Measurements from ENCODE around the gene STIP1.
"Not testable (repeated sequence)": the region's sequence is repeated elsewhere in the genome, so short reads cannot be mapped to it uniquely, and the experiment has no call there.

Gene STIP1

DNA sequence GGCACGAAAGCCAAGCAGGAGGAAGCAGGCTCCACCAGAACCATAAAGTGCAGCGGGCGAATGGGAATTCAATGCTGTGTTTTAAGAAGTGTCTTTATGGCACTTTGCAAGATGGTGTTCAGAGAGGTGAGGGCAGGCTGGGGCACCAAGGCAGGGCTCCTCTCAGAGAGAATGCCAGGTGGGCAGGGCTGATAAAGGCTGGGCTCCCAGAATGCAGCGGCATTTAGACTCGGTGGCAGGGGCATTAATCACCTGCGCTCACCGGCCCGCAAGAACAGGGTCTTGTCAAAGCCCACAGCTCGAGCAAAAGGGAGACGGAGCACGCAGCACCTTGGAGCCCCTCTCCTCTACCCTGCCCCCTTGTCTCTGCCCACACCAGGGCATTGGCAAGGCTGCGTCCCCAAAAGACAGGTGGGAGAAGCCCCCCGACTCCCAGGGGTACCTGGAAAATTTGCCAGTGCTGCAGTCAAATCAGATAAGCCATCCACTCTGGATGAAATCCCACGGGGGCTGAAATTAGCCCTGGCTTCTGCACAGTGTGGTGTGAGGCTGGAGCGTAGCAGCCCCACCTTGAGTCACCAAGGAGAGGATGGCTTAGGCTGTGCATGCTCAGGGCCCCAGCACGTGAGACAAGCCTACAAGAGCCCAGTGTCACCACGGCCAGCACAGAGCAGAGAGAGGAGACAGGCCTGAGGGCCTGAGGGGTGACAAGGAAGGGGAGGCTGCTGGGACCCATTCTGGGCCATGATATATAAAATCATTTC is 28.2 kb upstream of the STIP1 start:
- DNase-seq (ENCODE audit: insufficient read length, low spot score): no peak
- FAIRE-seq: no peak

DNA sequence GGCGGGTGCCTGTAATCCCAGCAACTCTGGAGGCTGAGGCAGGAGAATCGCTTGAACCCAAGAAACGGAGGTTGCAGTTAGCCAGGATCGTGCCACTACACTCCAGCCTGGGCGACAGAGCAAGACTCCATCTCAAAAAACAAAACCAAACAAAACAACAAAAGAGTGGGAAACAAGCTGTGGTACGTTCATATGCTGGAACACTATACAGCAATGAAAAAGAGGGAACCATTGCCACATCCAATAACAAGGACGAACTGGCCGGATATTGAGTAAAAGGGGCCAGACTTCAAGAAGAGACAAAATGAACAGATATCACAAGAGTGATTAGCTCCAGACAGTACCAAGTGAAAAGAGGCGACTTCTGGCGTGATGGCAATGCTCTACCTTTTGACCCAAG is 24.9 kb upstream of the STIP1 start:
- FAIRE-seq: no peak
- DNase-seq (ENCODE audit: insufficient read length, low spot score): no peak

DNA sequence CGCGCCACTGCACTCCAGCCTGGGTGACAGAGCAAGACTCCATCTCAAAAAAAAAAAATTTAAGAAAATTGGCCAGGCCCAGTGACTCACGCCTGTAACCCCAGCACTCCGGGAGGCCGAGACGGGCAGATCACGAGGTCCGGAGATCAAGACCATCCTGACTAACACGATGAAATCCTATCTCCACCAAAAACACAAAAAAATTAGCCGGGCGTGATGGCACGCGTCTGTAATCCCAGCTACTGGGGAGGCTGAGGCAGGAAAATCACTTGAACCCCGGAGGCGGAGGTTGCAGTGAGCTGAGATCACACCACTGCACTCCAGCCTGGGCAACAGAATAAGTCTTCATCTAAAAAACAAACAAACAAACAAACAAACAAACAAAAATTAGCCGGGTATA is 23.2 kb upstream of the STIP1 start:
- not testable (repeated sequence) for FAIRE-seq; DNase-seq (ENCODE audit: insufficient read length, low spot score)

DNA sequence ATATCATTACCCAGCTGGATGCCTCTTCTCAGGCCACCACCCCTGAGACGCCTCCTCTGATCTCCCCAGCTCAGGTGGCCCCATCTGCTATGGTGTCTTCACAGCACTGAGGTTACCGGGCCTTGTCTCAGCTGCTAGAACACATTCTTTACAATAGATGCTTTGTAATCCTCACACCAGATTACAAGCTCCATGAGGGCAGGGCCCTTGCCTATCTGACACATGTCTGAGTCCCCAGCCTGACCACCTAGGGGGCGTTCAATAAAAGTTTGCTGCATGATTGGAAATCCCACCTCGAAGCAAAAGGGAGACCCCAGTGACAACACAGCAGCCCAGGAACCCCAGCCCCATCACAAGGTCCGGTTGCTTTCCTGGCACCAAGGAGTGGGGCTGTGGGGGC is 22.0 kb upstream of the STIP1 start:
- DNase-seq (ENCODE audit: insufficient read length, low spot score) (no peak), FAIRE-seq (no peak)

DNA sequence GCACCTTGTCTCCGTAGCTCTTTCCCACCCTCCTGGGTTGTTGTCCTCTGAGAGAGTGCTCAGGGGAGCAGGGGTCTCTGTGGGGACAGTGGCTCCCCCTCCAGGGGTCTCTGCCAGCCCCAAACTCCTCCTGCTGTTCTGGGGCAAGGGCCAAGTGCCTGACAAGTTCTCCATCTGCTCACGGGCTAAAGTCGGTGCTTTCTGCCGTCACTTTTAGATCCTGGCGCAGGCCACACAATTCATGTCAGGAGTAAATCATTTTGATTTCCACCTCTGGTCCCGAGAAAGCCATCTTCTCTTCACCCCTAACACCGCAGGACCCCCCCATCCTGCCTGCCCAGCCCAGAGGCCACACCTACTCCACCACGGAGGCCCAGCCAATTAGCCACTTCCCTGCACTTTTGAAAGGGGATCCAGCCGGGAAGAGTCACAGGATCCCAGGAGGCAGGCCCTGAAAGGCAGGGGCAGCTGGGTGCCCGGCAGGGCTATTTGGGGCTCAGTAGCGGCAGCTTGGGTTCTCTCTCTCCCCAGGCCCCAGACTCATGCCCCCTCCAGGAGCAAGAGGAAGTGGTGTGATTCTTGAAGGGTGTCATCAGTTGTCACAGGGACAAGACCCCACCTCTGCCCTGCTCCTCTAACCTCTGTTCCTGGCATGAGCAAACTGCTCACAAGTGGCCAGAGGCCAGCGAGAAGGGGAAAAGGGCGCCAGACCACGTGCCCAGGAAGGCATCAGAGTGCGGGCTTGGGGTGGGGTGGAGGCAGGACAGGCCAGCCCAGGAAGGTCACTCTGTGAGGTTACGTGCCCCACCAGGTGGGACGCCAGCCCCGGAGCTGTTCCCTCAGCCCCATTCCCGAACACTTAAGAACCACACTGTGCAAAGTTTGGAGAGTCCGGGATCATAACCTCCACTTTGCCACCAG is 21.3 kb upstream of the STIP1 start:
- FAIRE-seq (no peak), DNase-seq (ENCODE audit: insufficient read length, low spot score) (no peak)

DNA sequence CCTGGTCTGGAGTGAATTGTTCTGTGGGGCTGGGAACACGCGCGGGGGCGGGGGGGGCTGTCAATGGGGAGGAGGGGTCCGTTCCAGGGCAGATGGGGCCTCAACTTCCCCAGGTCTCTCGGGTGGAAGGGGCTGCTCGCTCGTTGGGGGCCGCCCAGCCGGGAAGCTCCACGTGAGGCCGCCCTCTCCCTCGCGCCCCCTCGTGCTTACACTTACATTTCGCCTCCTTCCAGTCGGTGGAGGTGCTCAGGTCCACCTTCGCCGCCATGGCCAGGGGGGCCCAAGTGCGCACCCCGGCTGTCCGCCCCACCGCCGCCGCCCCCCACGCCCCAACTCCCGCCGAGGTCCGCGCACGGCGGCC is 20.5 kb upstream of the STIP1 start:
- no peak for DNase-seq (ENCODE audit: insufficient read length, low spot score)
- no peak for FAIRE-seq

DNA sequence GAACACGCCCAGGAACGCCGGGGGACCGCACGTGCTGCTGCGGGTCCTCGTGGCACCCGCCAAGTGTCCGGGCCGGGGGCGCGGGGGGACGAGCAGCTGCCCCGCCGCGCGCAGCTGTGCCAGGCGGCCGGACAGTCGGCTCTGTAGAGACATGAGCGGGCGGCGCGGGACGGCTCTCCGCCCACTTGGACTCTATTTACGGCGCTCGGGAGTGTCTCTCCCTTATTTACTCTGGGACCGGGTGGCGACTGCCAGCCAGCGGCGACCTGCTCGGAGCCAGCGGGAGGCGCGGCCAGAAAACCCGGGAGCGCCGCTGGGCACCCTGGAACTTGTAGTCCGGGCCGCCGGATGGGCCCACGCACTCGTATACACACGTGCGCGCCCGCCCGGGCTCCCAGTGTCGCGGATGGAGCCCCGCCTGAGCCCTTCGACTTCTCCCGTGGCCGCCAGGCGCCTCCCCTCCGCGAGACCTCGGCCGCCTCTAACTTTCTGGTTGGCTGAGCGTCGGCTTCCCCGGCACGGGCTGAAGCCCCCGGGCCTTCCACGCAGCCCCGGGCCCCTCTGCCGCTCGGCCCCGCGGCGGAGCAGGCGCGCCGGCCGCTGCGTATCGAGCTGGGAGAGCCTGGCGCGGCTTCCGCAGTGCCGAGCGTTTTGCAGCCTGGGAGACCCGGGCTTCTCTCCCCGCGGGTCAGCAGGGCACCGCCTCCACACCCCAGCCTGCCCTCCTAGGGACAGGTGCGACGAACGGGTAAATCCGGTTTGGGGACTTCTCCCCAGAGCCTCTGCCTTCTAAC is 19.9 kb upstream of the STIP1 start, which contains the start of gene MACROD1:
MACROD1 (minus strand) TSS at position 272 of the 794 bp plus-strand sequence; CDS start at position 153, 119 bp downstream.
- DNase-seq (ENCODE audit: insufficient read length, low spot score): peak; percentile 78
- no peak for FAIRE-seq

DNA sequence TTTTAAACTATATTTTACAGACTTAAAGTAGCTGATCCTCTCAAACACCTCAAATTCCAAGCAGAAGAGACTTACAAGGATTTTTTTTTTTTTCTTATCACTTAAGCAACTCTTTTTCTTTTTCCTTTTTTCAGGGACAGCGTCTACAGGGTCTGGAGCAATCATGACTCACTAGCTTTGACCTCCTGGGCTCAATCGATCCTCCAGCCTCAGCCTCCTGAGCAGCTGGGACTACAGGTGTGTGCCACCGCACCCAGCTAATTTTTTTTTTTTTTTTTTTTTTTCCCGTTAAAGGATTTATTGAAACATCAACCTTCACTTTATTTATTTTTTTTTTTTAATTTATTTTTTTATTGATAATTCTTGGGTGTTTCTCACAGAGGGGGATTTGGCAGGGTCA is 15.6 kb upstream of the STIP1 start:
- no peak for DNase-seq (ENCODE audit: insufficient read length, low spot score)
- no peak for FAIRE-seq

DNA sequence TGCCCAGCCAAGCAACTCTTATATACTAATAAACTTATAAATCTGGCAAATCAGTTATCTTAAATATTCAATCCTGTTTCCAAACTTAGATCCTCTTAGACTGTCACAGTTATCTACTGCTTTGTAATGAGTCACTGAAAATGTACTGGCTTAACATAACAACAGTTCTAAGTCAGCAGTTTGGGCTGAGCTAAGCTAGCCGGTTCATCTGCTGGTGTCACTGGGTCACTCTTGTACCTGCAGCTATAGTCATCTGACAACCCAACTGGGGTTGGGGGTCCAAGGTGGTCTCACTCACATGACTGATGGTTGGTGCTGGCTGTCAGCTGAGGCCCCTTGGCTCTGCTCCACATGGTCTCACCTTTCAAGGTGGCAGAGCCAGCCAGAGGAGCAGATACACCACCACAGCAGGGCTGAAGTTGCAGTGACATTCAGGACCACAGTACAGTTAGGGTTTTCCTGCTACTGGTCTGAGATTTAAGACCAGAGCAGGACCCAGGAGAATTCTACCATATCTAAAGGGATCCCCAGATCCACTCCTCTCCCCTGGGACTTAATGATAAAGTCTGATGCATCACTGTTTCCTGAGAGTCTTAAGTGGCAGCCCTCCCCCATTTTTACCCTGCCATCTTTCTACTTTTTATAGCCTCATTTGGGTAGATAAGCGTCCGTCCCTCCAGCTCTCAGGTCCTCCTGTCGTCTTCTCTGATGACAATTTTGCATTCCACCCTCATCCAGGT is 12.2 kb upstream of the STIP1 start:
- no peak for FAIRE-seq
- no peak for DNase-seq (ENCODE audit: insufficient read length, low spot score)

GRCh38 chr11:64176751-64177150 is 9.2 kb upstream of the STIP1 start:
- no peak for FAIRE-seq
- no peak for DNase-seq (ENCODE audit: insufficient read length, low spot score)

GRCh38 chr11:64178203-64178602 is 7.8 kb upstream of the STIP1 start:
- FAIRE-seq (no peak), DNase-seq (ENCODE audit: insufficient read length, low spot score) (no peak)

- DNase-seq (ENCODE audit: insufficient read length, low spot score) (no peak), FAIRE-seq (no peak)
Measured at GRCh38 chr11:64178951-64179639, 6.9 kb upstream of the STIP1 start.

DNA sequence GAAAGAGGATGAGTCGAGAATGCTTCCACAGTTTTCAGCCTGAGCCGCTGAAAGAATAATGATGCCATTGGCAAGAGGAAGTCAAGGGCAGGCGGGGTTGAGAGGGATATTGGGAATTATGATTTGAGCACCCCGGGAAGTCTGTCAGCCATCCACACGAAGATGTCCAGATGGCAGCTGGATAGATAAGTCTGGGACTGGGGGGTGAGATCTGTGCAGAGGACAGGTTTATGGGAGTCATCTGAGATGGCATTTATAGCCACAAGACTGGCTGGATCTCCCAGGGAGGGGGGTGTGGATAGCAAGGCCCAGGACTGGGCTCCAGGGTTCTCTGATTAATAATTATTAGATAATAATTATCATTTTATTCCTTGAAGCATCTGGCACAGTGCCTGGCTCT is 5.1 kb upstream of the STIP1 start:
- no peak for DNase-seq (ENCODE audit: insufficient read length, low spot score)
- FAIRE-seq: no peak

GRCh38 chr11:64181506-64182411 is 4.2 kb upstream of the STIP1 start:
- peak; percentile 83 for FAIRE-seq
- DNase-seq (ENCODE audit: insufficient read length, low spot score): peak; percentile 89

DNA sequence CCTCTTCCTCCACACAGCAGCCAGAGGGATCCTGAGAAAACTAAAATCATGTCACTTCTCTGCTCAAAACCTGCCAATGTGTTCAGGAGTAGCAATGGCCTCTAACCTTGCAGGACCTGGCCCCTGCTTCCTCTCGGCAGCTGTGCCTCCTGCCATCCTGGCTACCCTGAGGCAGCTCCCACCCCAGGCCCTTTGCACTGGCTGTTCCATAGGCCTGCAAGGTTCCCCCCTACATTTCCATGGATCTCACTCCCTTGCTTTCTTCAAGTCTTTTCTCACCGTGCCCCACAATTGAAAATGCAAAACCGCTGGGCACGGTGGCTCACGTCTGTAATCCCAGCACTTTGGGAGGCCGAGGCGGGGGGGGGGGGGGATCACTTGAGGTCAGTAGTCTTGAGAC is 2.1 kb upstream of the STIP1 start:
- FAIRE-seq (no peak), DNase-seq (ENCODE audit: insufficient read length, low spot score) (no peak)

DNA sequence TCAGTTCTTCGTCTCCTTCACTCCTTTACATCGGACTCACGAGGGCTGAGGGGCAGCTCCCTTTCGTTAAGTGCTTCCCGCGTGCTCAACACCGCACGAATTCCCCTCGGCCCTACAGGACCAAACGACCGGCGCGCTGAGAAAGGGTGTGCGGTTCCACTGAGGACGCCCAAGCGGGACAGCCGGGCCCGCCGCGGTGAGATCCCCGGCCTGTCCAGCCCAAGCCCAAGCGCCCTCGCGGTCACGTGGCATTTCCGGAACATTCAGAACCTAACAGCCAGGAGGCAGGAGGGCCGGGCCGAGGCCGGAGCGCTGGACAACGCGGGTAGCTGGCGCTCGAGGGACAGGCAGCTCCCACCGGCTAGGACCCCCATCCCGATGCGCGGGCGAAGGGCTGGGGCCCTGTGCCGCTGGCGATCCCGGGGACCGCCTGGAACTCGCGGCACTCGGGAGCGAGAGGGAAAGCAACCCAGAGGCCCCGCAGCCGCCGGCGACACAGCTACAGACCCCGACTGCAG is 737 bp upstream of the STIP1 start:
- peak; percentile 45 for DNase-seq (ENCODE audit: insufficient read length, low spot score)

GRCh38 chr11:64186492-64187165 is 658 bp downstream of the STIP1 start:
- FAIRE-seq (no peak), DNase-seq (ENCODE audit: insufficient read length, low spot score) (no peak)

More for the DNA sequence above, 737 bp upstream of the STIP1 start:
- FAIRE-seq: no peak

DNA sequence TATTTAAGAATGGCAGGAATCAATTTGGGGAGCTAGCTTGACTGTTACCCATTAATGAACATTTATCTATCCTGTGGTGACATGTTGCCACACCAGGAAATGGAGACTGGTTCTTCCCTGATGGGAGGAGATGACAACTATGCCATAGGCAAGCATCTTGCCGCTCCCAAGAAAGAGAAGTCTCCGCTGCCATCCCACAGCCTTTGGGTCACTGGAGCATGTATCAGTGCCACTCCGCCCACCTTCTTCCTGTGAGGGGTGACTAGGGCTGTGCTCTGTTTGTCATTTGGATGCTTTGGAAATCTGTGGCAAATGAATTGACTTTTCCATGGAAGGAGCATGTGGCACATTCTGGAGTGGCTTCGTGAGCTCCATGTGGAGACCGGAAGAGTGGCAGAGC is 6.5 kb downstream of the STIP1 start:
- FAIRE-seq (no peak), DNase-seq (ENCODE audit: insufficient read length, low spot score) (no peak)
